MCF 10A (cell line): ENCODE measurements around the gene PIGH. TPM values are rescaled to one million over a fixed set of nuclear protein-coding genes. Genes with fewer than 3 reads are reported as not detected.
"Not testable (repeated sequence)": the region's sequence is repeated elsewhere in the genome, so short reads cannot be mapped to it uniquely, and the experiment has no call there.

ENCODE experiments used
- BruUV-seq: library from RNA; stranded (reverse); fragments of 400-500 nt; replicated peaks from 2 replicates; lab custom pipeline; 2021; lab: Mats Ljungman, UMichigan
- CTCF ChIA-PET: fragments of 300-600 bp; sonication (Branson Sonifier 250); formaldehyde crosslinking; extraction: SDS; loops from one replicate; lab custom pipeline; 2021; ENCODE audit warnings: antibody characterized with exemption, inconsistent platforms; lab: Yijun Ruan, JAX
- POLR2A ChIA-PET: fragments of 300-600, 350-650 bp; sonication (Branson Sonifier 250); formaldehyde crosslinking; extraction: SDS; loops from one replicate; lab custom pipeline; 2020; ENCODE audit warnings: antibody characterized with exemption, inconsistent platforms; lab: Yijun Ruan, JAX
- DNase-seq: peaks from one replicate; pipeline ENCODE4 v3.0.0-alpha.2; 2018; ENCODE audit not compliant: unreplicated experiment
- H3K27ac Mint-ChIP-seq: one replicate; pipeline ENCODE4 v1.8.0; 2022; ENCODE audit warnings: mild to moderate bottlenecking, low read depth, mixed read lengths; ENCODE audit not compliant: unreplicated experiment
- H3K27me3 Mint-ChIP-seq: one replicate; pipeline ENCODE4 v1.8.0; 2022; ENCODE audit warnings: mixed read lengths; ENCODE audit not compliant: insufficient read depth, unreplicated experiment
- H3K36me3 Mint-ChIP-seq: one replicate; pipeline ENCODE4 v1.8.0; 2022; ENCODE audit warnings: mild to moderate bottlenecking, moderate library complexity, mixed read lengths; ENCODE audit not compliant: insufficient read depth, unreplicated experiment
- H3K4me1 Mint-ChIP-seq: one replicate; pipeline ENCODE4 v1.8.0; 2022; ENCODE audit warnings: mixed read lengths; ENCODE audit not compliant: insufficient read depth, unreplicated experiment
- H3K4me3 Mint-ChIP-seq: one replicate; pipeline ENCODE4 v1.8.0; 2022; ENCODE audit warnings: mild to moderate bottlenecking, moderate library complexity, mixed read lengths; ENCODE audit not compliant: unreplicated experiment
- H3K9me3 Mint-ChIP-seq: one replicate; pipeline ENCODE4 v1.8.0; 2022; ENCODE audit warnings: mixed read lengths; ENCODE audit not compliant: unreplicated experiment
- CTCF ChIP-seq: fragments of 200-600 bp; IDR thresholded peaks from one replicate; pipeline ENCODE4 v1.8.0; 2022; ENCODE audit warnings: antibody characterized with exemption, mild to moderate bottlenecking; ENCODE audit not compliant: unreplicated experiment
- intact Hi-C: fragments of 100-400 bp; cut with micrococcal nuclease; formaldehyde crosslinking; loops from 2 replicates; pipeline ENCODE4 v1.14.1; 2022
- total RNA-seq: library from RNA; stranded (reverse); gene quantifications from 2 replicates; pipeline ENCODE4 v1.2.3, GENCODE V29; 2022

The PIGH gene
- total RNA-seq, 1 experiment from 2014 or later, result 18.9 TPM

DNA sequence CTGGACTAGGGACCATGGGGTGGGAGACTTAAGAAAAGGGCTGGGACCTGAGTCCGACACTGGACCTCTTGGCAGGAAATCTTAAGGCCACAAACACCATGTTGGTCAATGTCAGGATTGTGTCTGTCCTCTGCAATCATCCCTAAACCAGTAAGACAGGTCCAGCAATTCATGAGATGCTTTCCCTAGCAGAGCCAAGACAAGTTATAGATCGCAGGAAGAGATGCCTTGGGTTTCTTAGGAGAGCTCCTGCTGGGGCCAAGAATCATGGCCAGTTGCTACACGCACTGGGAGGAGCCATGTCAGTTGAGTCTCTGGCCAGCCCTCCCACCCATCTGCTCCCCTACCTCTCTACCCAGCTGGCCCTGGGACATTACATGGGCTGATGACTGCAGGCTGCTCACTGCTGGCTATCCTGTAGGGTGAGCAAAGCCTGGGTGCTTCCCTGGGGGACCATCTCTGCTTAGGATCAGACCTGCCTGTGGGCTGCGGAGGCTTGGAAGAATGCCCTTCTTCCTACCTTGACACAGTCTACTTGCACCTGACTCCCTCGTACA lies 52.8 kb downstream of the PIGH start:
- Mint-ChIP-seq H3K4me1 (no peaks in the 10 kb centered on the region), H3K27ac (no peak overlapping the region), H3K27me3 (no peaks in the 10 kb centered on the region), H3K36me3 (no peaks in the 10 kb centered on the region), H3K9me3 (peaks cover 7% of the 10 kb centered on the region), H3K4me3 (no peak overlapping the region)
- POLR2A ChIA-PET, result no interaction called here
- no peak for DNase-seq
- CTCF ChIA-PET, result no interaction called here
- TF ChIP-seq CTCF, result no peak
- intact Hi-C loops, result no loop called here
- BruUV-seq, result no TSS peak

GRCh38 chr14:67544590-67544989 lies 55.5 kb downstream of the PIGH start:
- H3K27ac Mint-ChIP-seq, result no peak overlapping the region
- no peak overlapping the region for H3K4me3 Mint-ChIP-seq
- no peaks in the 10 kb centered on the region for H3K36me3 Mint-ChIP-seq
- peaks cover 7% of the 10 kb centered on the region for H3K9me3 Mint-ChIP-seq
- POLR2A ChIA-PET, result no interaction called here
- CTCF ChIA-PET, result interaction anchor here (1.1 kb wide), 1 partner anchor 117 kb away, joined by 3 read pairs; no protein-coding TSS in a partner anchor
- no TSS peak for BruUV-seq
- no peak for TF ChIP-seq CTCF
- no peaks in the 10 kb centered on the region for H3K4me1 Mint-ChIP-seq
- no peaks in the 10 kb centered on the region for H3K27me3 Mint-ChIP-seq
- no peak for DNase-seq
- intact Hi-C loops, result no loop called here

- DNase-seq, H3K36me3 Mint-ChIP-seq, BruUV-seq, H3K9me3 Mint-ChIP-seq, intact Hi-C loops, H3K27ac Mint-ChIP-seq, H3K4me3 Mint-ChIP-seq, H3K27me3 Mint-ChIP-seq, POLR2A ChIA-PET, H3K4me1 Mint-ChIP-seq: not testable (repeated sequence)
- CTCF ChIA-PET, result interaction anchor here (1.0 to 2.3 kb wide), 5 partner anchors 9 to 29 kb away, joined by 5 to 12 read pairs (median 6); partner anchors contain the start of gene PLEKHH1
Observed at GRCh38 chr14:67542620-67543019, 57.4 kb downstream of the PIGH start.

DNA sequence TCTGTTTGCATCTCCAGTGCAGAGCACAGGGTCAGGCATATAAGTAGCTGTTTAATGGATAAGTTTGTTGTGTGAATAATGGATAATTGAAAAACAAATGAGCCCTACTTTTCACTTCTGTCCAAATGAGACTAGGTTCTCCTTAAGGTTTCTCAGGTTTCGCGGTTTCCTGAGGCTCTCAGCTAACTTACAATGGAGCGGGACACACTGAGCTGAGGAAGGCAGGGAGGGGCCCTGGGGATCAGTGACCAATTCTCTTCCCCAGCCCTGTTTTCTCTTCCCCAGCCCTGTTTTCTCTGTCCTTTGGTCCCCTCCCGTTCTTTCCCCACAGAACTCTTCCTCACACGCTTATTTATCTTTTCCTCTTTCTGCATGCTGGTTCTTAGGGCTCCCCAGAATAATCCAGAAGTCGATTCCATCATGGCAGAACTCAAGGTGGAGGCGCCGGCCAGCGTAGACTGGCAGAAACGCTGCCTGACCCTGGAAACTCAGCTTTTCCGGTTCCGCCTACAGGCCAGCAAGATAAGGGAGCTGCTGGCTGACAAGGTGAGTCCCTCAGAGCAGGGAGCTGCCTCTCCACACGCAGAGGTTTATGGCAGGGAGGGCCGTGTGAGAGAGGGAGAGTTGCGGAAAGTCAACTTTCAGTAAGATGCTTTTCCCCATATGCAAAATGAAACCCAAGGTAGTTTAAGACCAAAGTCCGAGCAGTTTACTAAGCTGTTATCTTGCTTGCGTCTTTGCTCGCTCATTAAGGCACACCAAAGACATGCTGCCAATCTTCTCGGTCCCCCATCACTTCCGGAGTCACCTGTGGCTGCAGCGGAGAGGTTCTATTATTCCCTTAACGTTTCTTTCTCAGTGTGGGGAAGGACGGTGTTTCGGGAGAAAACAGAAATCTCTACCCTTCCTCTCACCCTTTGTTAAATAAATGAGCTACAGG lies 58.4 kb downstream of the PIGH start:
- CTCF ChIA-PET, result interaction anchor here (0.9 to 2.3 kb wide), 5 partner anchors 8 to 163 kb away, joined by 3 to 12 read pairs (median 6); partner anchors contain the start of gene PLEKHH1
- peaks cover 7% of the 10 kb centered on the region for H3K9me3 Mint-ChIP-seq
- TF ChIP-seq CTCF, result no peak
- no peaks in the 10 kb centered on the region for H3K27me3 Mint-ChIP-seq
- no peaks in the 10 kb centered on the region for H3K36me3 Mint-ChIP-seq
- no peaks in the 10 kb centered on the region for H3K4me1 Mint-ChIP-seq
- BruUV-seq, result no TSS peak
- intact Hi-C loops, result no loop called here
- H3K4me3 Mint-ChIP-seq, result no peak overlapping the region
- no peak for DNase-seq
- POLR2A ChIA-PET, result no interaction called here
- no peak overlapping the region for H3K27ac Mint-ChIP-seq

Other genes with a start within 250 kb of the PIGH start
- 70.7 and 74.1 TPM in 2 replicates for gene ATP6V1D, start 240.5 kb downstream of the PIGH start, total RNA-seq
- 337 and 338 TPM in 2 replicates for gene EIF2S1, start 239.9 kb downstream of the PIGH start, total RNA-seq
- 22.4 and 39.9 TPM in 2 replicates for gene PLEK2, start 188.1 kb downstream of the PIGH start, total RNA-seq
- 0.17 and 0.37 TPM in 2 replicates for gene TMEM229B, start 111.5 kb downstream of the PIGH start, total RNA-seq
- gene PLEKHH1, start 67.0 kb downstream of the PIGH start, total RNA-seq, result 5.8 and 6.0 TPM in 2 replicates
- gene ARG2, start 19.7 kb upstream of the PIGH start, total RNA-seq, result 11.7 and 17.6 TPM in 2 replicates
- 57.5 and 84.3 TPM in 2 replicates for gene VTI1B, start 74.4 kb upstream of the PIGH start, total RNA-seq
- 40.9 and 53.5 TPM in 2 replicates for gene RDH11, start 95.5 kb upstream of the PIGH start, total RNA-seq
- not detected in 2 replicates for gene RDH12, start 101.6 kb upstream of the PIGH start, total RNA-seq
- gene ZFYVE26, start 216.3 kb upstream of the PIGH start, total RNA-seq, result 11.9 and 18.1 TPM in 2 replicates
- 14.6 and 21.3 TPM in 2 replicates for gene RAD51B, start 219.5 kb upstream of the PIGH start, total RNA-seq